AG10803 (cell line): ENCODE data around the gene BAIAP3.

Experiments used
- DNase-seq: peaks from one replicate; pipeline ENCODE4 v3.0.0; 2010; ENCODE audit warnings: low read depth
- H3K4me3 ChIP-seq: 2 replicates; pipeline ENCODE4 v1.5.1; 2011; ENCODE audit warnings: mild to moderate bottlenecking, low read length, control low read depth
- TF ChIP-seq, protein P1 (sequence below): conservative IDR thresholded peaks from 2 replicates; pipeline ENCODE4 v1.5.1; 2011; ENCODE audit warnings: mild to moderate bottlenecking, low read length, control low read depth, inconsistent platforms

The BAIAP3 gene

DNA sequence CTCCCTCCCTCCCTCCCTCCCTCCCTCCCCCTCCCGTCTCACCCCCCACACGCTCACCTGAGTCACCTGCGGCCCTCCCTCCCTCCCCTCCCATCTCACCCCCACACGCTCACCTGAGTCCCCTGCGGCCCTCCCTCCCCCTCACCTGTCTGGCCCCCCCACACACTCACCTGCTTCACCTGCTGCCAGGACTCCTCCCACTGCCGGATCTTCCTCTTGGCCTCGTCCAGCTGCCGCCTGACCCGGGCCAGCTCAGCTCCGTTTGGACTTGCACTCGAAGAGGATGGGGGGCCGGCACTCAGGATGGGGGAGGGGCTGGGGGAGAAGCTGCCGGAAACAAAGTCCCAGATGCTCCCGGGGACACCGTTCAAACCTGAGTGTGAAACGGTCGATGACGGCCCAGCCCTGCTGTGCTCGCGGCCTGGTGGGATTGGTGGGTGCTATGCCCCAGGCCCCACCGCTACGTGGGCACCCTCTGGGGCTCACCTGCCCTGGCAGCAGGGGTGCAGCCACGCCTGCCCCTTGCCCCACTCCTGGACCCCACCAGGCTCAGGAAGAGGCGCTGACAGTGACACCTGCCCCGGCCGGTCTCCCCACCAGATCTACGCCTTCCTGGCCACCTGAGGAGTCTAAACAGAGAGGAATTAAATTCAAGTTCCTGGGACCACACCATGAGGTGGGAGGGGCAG lies 34.2 kb downstream of the BAIAP3 start:
- TF ChIP-seq, protein P1, sequence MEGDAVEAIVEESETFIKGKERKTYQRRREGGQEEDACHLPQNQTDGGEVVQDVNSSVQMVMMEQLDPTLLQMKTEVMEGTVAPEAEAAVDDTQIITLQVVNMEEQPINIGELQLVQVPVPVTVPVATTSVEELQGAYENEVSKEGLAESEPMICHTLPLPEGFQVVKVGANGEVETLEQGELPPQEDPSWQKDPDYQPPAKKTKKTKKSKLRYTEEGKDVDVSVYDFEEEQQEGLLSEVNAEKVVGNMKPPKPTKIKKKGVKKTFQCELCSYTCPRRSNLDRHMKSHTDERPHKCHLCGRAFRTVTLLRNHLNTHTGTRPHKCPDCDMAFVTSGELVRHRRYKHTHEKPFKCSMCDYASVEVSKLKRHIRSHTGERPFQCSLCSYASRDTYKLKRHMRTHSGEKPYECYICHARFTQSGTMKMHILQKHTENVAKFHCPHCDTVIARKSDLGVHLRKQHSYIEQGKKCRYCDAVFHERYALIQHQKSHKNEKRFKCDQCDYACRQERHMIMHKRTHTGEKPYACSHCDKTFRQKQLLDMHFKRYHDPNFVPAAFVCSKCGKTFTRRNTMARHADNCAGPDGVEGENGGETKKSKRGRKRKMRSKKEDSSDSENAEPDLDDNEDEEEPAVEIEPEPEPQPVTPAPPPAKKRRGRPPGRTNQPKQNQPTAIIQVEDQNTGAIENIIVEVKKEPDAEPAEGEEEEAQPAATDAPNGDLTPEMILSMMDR = no peak
- no peak for DNase-seq
- H3K4me3 ChIP-seq = no peak overlapping the region

DNA sequence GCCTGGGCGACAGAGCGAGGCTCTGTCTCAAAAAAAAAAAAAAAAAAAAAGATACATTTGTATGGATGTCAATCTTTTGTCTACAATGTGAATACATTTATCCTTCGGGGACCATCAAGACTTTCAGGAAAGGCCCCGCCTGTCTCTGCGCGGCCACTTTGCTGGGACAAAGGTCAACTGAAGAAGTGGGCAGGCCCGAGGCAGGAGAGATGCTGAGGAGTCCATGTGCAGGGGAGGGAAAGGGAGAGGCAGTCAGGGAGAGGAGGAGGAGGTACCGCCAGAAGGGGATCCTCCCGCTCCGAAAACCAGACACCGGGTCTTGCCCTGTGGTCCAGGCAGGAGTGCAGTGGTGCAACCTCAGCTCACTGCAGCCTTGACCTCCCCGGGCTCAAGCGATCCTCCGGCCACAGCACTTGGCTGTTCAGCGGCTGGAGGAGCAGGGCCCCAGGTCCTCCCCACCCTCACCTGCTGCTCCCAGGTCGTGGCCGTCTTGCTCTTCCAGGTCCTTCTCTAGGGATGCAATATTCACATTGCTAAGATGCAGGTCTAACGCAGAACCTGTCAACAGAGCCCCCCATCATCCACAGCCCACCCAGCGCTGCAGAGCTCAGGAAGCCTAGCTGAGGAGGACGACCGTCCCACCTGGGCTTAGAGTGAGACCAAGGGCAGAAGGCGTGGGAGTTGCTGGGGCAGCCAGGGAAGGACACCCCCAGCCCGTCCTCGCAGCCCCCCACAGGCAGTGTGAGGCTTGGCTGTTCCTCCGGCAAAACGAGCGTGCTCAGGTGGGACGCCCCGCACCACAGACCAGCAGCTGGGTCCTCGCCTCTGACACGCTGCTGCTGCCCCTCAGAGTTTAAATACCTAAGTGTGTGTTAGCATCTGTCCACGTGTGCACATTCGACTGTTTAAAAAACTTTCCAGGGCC lies 37.9 kb downstream of the BAIAP3 start:
- TF ChIP-seq, protein P1 = no peak
- H3K4me3 ChIP-seq = no peak overlapping the region
- DNase-seq = no peak

DNA sequence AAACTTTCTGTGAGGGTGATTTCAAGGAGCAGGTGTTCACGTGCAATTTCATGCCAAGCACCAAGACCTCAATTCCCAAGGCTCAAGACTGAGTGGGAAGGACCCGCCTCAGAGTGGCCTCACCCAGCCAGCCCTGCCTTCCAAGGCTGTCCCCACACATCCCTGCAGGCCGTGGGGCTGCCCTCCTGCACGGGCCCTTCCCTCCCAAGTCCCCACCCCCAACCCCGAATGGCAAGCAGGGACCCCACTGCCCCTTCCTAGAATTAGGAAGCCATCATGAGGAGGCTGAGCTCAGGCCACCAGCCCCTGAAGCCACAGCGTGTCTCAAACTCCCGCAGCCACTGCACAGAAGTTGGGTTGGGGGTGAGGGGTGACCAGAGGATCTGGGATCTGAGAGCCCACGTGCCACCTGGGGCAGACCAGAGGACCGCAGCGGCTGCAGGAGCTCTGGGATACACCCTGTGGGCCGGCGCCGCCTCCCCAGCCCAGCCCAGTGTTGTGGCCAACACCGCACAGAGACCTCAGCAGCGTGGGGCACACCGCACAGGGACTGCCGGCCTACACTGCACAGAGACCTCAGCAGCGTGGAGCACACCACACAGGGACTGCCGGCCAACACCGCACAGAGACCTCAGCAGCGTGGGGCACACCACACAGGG lies 39.0 kb downstream of the BAIAP3 start:
- TF ChIP-seq, protein P1 = no peak
- no peak for DNase-seq
- H3K4me3 ChIP-seq = no peak overlapping the region

DNA sequence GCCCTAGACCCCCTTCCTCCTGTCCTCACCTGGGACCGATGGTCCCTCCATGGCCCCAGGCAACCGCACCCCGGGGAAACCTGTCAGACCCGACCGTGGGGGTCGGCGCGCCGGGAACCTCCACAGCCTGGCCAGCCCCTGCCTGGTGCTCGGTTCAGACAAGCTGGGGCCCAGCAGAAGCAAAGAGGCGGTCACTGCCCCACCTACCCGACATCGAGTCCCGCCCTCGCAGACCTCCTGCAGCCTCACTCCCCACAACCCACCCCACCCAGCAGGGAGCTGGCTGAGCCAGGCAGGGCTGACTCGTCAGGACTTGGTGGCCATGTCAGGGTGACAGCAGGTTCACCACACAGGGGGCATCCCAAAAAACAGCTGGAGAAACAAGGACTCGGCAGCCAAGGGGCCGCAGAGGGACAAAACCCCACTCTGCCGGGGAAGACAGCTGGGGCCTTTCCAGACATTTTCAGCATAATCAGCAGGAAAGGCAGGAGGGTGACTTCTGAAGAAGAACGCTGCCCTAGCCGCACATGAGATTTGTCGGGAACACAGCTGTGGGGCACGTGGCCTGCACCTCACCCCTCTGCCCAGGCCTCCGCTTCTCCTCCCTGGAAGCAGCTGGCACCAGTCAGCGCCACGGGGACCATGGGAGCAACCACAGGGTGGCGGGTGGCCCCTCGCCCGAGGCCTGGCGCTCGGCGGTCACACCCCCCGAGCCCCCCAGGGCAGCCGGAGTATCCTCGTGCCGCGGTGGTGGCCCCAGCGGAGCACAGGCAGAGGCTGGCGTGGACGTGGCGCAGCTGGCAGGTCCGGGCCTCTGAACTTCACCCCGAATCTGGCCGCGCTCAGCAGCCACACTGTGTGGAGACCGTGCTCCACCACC lies 41.2 kb downstream of the BAIAP3 start:
- DNase-seq = no peak

DNA sequence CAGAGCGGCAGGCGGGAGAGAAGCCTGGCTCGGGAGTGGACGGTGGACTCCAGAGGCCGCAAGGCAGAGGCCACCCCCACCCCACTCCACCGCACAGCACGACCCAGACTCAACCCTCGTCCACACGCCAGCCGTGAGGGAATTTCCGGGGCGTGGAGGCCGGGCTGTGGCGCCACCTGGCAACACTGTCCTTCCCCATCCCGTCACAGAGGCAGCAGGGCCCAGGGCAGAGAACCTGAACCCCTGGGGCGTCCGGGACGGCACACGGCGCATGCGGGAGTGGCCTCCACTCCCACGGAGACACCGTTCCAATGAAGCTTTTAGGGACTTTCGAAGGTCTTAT lies 41.8 kb downstream of the BAIAP3 start:
- DNase-seq = no peak
- no peak overlapping the region for H3K4me3 ChIP-seq
- TF ChIP-seq, protein P1 = no peak

More for the DNA sequence above, 41.2 kb downstream of the BAIAP3 start:
- no peak overlapping the region for H3K4me3 ChIP-seq
- TF ChIP-seq, protein P1 = no peak

DNA sequence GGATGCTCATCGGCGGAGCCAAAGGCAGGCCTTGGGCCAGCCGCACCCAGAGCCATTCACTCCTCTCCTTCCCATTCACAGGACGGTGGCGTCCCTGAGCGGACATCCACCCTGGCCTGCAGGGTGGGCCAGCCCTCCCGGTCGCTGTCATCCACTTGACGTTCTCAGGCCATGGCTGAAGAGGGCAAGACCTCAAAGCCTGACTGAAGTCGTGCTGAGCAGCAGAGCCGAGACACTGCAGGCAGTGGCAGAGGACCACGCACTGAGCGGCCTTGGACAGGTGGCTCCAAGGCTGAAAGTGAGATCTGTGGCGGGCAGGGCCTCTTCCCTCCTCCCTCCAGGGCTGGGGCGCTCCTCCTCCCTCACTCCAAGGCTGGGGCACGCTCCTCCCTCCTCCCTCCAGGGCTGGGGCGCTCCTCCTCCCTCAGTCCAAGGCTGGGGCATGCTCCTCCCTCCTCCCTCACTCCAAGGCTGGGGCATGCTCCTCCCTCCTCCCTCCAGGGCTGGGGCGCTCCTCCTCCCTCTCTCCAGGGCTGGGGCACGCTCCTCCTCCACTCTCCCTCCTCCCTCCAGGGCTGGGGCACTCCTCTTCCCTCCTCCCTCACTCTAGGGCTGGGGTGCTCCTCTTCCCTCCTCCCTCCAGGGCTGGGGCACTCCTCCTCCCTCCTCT lies 42.4 kb downstream of the BAIAP3 start:
- H3K4me3 ChIP-seq = no peak overlapping the region
- DNase-seq = no peak

More for the DNA sequence above, 42.4 kb downstream of the BAIAP3 start:
- TF ChIP-seq, protein P1 = no peak
